Kidney glomerular epithelial cell (primary cell): ENCODE data around the gene FCGBP.
"Not testable (repeated sequence)": the region's sequence is repeated elsewhere in the genome, so short reads cannot be mapped to it uniquely, and the experiment has no call there.

ENCODE experiments used
- DNase-seq: peaks from one replicate; lab custom pipeline; 2025; lab: John Stamatoyannopoulos, UW

The FCGBP gene

GRCh38 chr19:39890755-39891551 lies 43.5 kb downstream of the FCGBP start:
- no peak for DNase-seq

GRCh38 chr19:39889872-39890754 lies 44.3 kb downstream of the FCGBP start:
- DNase-seq, result not testable (repeated sequence)

- DNase-seq, result not testable (repeated sequence)
These were observed 46.9 kb downstream of the FCGBP start for GRCh38 chr19:39887456-39887951.

GRCh38 chr19:39885821-39886554 lies 48.4 kb downstream of the FCGBP start:
- not testable (repeated sequence) for DNase-seq

GRCh38 chr19:39884721-39885120 lies 49.7 kb downstream of the FCGBP start:
- not testable (repeated sequence) for DNase-seq
